Stimulated activated CD4-positive, alpha-beta T cell treated with anti-CD3 and anti-CD28 coated beads, Interleukin-1b, Interleukin-23, amount 100 ng/mL, for 24 hours (primary cell): ENCODE results near the gene GINS2.

Experiments
- DNase-seq, 4 experiments: peaks; one replicate each; pipeline ENCODE4 v3.0.0-alpha.2; 2020; ENCODE audit warnings: low read depth in 4 of 4, low spot score in 1 of 4

GINS2 gene

DNA sequence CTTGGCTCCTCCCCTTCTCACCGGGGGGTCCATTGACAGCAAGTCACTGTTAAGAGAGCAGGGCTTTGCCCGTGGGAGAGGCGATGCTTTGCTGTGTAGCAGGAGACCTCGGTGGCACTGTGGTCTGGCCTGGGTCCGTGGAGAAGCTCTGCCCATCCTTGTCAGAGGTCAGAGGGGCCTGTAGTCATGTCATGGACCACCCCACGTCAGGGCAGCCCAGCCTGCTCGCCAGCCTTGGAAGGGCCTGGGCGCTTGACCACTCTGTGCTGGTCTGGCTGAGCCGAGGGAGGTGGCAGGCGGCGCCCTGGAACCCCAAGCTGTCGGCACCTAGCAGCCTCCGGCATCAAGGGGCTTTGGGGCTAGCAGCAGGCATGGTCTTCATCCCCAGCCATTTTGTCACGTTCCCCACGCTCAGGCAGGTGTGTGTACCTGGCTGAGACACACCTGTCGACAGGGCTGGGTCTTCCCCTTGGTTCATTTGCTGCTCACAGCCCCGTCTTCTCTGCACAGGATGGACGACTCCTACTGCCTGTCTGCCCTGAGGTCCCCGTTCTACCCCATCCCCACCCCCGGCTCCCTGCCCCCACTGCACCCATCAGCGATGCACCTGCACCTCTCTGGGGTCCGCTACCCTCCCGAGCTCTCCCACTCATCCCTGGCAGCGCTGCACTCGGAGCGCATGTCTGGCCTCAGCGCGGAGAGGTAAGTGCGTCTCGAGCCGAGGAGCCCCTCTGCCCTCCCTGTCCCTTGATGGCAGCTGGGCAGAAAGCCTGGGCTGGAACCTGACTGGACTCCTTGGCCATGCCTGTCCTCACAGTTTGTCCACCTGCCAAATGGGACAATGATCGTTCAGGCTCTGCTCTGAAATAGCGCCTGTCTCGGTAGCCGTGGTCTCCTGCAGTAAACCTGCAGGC, 33.3 kb downstream of the GINS2 start:
- no peak for DNase-seq

GRCh38 chr16:85654251-85655095, 34.3 kb downstream of the GINS2 start:
- DNase-seq = no peak

- no peak for DNase-seq
Observed at GRCh38 chr16:85653290-85653891, 35.4 kb downstream of the GINS2 start.

GRCh38 chr16:85652431-85653221, 36.1 kb downstream of the GINS2 start:
- DNase-seq = no peak

GRCh38 chr16:85651629-85652430, 36.9 kb downstream of the GINS2 start:
- no peak for DNase-seq

DNA sequence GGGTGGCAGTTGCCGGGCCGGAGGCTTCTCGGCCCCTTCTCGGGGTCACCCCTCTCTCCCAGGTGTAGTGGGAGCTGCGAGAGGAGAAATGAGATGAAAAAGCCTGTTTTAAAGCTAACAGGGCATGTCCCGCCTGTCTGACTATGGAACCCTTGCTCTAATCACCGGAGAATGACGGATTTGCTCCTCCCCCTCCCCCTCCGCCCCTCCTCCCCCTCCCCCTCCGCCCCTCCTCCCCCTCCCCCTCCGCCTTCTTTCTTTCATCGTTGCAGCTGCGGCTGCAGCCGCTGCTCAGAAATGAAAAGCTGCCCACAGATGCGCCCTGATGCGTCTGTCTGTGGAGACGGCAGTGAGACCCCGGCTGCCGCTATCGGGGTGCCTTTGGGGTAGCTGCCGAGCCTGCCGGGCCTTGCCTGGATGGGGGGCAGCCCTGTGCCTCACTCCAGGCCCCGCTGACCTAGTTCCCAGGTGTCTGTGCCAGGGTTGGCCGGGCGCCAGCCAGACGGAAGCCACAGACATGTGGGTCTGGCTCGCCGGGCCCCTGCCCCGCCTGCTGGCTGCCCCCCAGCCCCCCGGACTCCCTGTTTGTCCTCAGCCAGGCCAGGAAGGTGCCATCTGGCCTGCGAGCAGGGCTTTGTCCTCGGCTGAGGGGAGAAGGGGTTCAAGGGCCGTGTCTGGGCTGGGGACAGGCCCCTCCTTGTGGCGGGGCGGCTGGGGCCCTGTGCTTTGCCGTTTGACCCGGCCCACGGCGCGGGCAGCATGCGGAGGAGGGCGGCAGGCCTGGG, 37.7 kb downstream of the GINS2 start:
- no peak for DNase-seq

- DNase-seq = no peak
Observed at GRCh38 chr16:85650135-85650843, 38.5 kb downstream of the GINS2 start.

DNA sequence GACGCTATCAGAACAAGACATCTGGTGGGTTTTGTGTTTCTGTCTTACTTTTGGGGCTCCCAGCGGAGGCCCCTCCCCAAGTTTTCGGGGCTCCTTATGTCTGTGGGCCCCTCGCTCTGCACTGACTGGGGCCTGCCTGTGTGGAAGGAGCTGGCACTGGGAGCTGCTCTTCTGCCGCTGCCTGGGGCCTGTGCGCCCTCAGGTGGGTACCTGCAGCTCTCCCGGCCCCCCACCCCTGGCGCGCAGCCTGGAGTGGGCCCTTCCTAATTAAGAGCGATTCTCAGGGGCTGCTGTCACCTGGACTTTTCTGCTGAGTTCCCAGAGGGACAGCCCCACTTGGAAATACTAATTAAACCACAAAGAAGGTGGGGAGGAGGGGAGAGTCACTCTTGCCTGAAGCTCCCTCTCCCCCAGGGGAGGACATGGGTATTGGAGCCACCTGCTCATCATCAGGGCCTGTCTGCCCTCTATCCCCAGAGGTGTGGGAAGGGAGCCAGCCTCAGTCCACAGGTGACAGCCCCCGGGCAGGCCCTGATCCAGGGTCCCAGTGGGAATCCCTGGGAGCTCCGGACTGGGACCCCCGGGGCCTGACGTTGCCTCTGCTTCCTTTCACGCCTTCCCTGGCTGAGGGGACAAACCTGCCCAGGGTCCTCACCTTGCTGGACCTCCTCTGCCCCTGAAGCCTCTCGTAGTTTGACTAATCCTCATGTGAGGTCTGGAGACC, 39.2 kb downstream of the GINS2 start:
- DNase-seq = no peak

DNA sequence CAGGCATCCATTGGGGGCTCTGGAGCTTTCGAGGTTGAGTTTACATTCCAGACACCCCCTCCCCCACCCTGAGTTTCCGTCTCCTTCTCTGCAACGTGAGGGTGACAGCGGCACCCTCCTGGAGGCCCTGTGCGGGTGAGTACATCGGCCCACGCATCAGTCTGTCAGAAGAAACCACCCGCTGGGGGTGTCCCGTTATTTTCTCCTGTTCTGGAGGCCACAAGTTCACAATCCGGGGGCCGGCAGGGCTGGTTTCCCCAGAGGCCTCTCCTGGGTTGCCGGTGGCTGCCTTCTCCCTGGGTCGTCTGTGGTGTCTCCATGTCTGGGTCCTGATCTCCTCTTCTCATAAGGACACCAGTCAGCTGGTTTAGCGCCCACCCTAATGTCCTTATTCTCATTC, 39.9 kb downstream of the GINS2 start:
- no peak for DNase-seq

GRCh38 chr16:85648070-85648714, 40.6 kb downstream of the GINS2 start:
- no peak for DNase-seq

- no peak for DNase-seq
Observed at GRCh38 chr16:85646976-85647375, 41.8 kb downstream of the GINS2 start.

- DNase-seq = no peak
Observed at GRCh38 chr16:85646358-85646907, 42.3 kb downstream of the GINS2 start.

DNA sequence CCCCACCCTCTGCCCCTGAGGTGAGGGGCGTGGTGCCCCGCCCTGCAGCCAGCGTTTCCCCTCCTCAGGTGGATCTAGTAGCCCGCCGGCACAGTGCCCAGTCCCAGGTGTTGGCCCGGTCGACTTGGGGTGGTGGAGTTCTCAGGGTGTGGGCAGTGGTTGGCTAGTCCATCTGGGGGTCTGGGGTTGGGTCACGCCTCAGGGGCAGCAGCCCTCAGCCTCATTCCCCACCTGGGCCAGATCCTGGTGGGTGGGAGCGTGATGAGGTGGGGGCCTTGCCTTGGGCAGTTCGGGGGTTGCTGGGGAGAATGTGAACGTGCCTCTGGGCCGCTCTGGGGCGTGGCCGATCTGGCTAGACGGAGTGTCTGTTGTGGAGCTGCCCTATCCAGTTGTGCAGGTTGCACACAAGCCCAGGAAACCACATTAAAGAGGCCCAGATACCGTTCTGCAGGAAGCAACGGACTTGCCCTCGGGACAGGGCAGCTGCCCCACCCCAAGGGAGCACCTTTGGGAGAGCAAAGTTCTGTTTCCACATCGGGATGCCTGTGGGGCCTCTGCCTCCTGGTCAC, 43.6 kb downstream of the GINS2 start:
- DNase-seq = no peak

DNA sequence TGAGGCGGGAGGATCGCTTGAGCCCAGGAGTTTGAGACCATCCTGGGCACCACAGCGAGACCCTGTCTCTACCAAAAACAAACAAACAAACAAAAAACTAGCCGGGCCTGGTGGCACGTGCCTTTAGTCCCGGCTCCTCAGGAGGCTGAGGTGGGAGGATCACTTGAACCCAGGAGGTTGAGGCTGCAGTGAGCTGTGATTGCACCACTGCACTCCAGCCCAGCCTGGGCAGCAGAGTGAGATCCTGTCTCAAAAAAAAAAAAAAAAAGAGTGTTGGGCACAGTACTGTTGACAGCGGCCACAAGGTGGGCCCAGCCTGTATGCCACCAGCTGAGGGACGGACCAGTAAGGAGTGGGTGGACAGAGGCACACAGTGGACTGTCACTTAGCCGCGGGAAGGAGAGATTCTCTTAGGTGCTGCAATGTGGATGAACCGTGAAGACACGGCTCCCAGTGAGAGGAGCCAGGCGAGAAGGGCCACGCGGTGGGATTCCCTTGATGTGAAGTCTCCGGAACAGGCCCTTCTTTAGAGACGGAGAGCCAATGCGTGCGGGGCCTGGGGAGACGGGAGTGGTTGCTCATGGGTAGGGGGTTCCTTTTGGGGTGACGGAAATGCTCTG, 44.6 kb downstream of the GINS2 start:
- no peak for DNase-seq

GRCh38 chr16:85643631-85644030, 45.1 kb downstream of the GINS2 start:
- no peak for DNase-seq

DNA sequence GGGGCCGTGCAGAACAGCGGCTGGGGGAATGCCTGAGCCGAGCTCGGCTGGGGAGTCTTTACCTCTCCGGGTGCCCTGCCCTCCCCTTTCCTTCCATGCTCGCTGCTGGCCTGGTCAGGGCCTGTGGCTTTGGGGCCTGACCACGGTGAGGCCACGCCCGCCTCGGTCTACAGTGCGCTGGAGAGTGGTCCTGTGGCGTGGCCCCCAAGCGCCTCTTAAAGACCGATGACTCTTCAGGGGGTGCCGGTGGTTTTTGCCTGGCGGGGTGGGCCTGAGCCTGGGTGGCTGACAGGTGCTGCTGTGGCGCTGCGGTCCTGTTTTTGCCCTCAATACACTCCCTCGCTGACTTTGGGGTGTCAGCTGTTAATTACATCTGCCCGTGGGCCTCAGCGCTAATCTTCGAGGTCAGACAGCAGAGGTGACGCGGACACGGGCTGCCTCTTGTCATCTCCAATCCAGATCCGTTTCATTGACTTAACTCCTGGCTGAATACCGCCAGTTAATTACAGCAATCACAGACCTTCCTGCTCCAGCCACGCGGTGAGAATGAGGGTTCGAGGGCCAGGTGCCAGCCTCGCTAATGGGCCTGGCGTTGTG, 45.9 kb downstream of the GINS2 start:
- no peak for DNase-seq
